GM21619 (cell line): Measurements from ENCODE around the gene SHCBP1L.

Experiments used
- ATAC-seq: cut with Tn5 transposase; IDR thresholded peaks from one replicate; pipeline ENCODE4 v1.9.1; 2021; ENCODE audit not compliant: unreplicated experiment

SHCBP1L gene

DNA sequence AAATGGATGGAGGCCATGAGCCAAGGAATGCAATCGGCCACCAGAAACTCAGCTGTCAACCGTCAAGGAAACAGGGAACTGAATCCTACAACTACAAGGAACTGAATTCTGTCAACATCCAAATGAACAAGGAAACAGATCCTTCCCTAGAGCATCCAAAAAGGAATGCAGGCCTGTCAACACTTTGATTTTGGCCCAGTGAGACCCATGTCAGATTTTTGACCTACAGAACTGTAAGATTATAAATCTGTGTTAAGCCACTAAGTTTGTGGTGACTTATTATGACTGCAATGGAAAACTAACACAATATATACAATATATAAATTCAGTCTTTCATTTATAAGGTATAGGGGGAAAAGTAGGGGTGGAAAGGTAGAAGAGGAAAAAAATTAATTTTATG lies 55.3 kb downstream of the SHCBP1L start:
- ATAC-seq, result no peak

DNA sequence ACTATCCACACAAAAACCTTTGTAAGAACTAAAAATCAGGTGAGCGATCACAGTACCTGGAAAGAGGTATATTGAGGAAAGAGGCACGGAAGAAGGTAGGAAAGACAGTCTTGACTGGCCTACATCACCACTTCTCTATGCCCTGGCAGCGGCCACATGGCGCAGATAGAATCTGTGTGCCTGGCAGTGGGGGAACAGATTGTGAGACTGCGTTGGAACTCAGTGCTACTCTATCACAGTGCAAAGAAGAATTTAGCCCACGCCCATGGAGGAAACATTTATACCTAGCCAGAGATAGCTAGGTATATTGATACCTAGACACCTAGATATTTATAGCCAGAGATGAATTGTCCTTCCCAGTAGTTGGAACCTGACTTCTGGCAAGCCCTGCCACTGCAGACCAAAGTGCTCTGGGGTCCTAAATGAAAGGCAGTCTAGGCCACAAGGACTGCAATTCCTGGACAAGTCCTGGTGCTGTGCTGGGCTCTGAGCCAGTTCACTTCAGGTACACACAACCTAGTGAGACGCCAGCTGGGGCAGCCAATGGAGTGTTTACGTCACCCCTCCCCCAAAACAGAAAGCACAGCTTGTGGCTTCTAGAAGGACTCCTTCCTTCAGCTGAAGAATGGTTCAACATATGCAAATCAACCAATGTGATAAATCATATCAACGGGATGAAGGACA lies 61.9 kb downstream of the SHCBP1L start:
- no peak for ATAC-seq

DNA sequence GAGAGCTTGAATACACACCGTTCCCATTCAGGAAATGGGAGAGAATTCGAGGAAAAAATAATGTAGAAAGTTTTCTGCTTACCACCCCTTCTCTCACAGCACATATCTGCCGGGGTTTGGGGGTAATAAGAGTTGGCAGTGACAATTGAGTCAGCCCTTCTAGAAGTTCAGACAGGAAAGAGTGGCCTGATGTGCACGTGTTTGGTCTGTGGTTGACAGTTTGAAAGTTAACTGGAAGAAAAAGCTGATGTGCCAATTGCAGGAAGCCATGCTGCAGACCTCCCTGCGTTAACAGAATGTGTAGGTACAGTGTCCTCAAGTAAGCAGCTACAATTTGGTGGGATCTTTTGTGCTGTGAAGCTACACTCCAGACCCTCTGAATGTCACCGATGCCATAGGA lies 63.0 kb downstream of the SHCBP1L start:
- ATAC-seq, result no peak

DNA sequence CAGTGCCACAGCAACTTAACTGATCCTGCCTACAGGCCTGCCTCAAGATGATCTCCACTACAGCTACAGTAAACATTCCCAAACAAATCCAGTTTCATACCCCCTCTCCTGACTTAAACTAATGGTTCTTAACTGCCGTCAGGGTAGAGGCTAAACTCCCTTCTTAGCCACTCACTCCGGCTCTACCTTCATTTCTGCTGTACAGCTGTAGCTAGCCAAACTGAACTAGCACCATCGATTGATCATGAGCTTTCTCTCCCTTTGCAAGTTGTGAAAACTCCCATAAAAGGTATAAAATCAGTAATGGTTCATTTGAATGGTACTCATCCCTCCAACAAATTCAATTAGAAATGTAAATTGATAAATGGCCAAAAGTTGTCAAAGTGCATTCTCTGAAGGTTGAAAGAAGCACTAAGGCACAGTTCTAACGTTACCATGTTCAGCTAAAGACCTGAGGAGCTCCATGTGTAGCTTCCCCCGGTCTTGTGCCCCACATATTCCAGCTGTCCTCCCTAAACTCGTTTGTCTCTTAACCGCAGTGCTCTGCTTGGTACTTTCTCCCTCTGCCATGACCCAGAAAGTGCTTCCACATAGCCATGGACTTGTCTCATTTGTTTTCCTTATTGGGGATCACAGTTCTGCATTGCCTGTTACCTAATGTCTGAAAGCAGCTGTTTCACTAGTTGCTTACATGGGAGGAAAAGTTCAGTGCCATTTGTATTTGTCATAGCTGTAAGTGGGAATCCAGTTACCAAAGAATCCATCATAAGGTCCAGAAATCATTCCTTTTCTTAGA lies 64.0 kb downstream of the SHCBP1L start:
- ATAC-seq, result no peak

DNA sequence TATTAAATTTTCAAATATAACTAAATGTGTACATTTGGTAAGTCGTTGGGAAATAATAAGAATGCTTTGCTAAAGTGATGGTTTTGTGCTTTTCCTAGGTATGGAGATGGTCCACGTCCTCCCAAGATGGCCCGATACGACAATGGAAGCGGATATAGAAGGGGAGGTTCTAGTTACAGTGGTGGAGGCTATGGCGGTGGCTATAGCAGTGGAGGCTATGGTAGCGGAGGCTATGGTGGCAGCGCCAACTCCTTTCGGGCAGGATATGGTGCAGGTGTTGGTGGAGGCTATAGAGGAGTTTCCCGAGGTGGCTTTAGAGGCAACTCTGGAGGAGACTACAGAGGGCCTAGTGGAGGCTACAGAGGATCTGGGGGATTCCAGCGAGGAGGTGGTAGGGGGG lies 66.0 kb downstream of the SHCBP1L start:
- no peak for ATAC-seq

DNA sequence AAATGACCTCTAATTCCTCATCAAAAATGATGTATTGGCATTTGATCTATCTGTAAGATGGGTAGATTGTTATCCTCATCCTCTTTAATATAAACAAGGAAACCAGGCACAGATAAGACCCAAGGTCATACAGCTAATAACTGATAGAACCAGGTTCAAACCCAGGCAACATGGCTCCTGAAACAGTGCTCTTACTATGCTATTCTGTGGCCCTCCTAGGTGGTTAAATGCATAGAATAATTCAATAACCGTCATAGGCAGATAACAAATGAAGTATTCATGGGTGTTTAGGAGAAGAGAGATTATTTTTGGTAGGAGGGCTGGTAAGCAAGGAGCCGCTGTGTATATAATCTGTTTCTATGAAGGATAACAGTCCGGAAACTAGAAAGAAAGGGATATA lies 67.4 kb downstream of the SHCBP1L start:
- ATAC-seq, result no peak

DNA sequence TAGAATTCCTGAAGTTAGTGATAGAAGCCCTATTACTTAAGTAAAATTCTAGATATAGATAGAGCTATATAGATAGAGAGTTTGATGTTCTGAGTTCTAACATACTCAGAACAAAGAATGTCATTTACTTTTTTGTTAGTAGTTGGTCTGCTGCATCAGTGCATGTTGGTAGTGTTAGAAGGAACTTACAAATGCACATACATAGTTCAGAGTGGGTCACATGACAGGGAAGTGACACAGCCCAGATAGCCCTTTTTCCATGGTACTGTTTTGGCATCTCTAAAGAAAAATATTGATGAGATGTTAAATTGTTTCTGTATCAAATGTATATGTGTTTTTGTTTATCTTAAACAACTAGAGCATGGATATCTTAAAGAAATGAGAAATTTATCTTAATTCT lies 68.1 kb downstream of the SHCBP1L start:
- ATAC-seq, result no peak

DNA sequence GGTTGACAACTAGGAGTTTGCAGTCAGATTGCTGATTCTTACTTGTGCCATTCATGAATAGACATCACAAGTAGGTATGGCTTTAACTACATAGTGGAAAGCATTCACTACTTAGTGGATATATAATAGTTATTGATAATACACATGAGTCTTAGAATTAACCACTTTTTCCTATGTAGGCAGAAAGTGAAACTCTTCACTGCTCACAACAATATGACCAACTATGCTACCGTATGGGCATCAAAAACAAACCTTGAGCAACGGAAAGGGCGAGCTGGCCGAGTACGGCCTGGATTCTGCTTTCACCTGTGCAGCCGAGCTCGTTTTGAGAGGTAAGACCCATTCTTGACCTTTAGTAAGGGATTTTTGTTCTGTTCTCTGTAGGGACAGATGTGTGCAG lies 75.1 kb downstream of the SHCBP1L start:
- ATAC-seq, result no peak

DNA sequence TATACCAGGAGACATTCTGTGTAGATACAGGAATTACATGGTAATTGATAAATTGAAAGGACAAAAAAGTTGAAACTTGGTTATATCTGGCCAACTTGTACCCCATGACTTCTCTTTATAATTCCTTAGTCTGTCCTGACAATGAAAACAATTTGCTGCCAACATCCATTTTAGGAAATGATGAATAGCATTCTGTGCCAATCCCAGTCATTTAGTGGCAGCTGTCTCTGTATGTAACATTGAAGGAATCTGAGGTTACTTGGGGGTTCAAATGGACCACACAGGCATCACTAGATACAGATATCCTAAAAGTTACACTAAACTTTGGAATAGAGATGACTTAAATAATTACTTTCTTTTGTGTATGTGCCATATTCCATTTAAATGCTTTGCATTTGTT lies 75.6 kb downstream of the SHCBP1L start:
- ATAC-seq, result no peak

DNA sequence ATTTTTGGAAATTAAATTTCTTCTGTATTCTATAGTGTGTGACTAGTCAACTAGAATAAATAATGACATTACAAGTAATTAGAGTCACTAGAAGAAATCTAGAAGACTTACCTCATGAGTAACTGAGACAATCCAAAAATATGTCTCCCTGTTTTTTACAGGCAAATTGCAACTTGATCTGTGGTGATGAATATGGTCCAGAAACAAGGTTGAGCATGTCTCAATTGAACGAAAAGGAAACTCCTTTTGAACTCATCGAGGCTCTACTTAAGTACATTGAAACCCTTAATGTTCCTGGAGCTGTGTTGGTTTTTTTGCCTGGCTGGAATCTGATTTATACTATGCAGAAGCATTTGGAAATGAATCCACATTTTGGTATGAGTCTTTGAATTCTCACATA lies 77.1 kb downstream of the SHCBP1L start:
- ATAC-seq, result no peak

DNA sequence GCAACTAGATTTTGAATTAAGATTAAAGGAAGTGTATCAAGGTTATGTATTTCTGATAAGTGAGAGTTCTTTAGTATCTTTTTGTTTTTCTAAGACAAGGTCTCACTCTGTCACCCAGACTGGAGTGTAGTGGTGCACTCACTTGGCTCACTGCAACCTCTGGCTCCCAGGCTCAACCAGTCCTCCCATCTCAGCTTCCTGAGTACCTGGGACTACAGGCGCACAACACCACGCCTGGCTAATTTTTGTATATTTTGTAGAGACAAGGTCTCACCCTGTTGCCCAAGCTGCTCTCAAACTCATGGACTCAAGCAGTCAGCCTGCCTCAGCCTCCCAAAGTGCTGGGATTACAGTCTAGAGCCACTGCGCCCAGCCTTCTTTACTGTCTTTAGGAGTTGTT lies 80.1 kb downstream of the SHCBP1L start:
- ATAC-seq, result no peak

DNA sequence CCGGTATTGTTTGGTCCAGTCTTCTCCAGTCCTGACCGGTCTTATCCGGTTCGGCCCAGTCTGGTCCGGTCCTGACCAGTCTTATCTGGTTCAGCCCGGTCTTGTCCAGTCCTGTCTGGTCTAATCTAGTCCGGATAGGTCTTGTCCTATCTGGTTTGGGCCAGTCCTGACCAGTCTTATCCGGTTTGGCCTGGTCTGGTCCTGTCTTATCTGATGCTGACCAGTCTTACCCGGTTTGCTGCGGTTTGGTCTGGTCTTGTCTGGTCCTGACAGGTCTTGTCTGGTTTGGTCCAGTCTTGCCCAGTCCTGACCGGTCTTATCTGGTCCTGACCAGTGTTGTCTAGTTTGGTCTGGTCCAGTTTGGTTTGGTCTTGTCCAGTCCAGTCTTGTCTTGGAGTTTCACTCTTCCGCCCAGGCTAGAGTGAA lies 83.7 kb downstream of the SHCBP1L start:
- ATAC-seq, result no peak

DNA sequence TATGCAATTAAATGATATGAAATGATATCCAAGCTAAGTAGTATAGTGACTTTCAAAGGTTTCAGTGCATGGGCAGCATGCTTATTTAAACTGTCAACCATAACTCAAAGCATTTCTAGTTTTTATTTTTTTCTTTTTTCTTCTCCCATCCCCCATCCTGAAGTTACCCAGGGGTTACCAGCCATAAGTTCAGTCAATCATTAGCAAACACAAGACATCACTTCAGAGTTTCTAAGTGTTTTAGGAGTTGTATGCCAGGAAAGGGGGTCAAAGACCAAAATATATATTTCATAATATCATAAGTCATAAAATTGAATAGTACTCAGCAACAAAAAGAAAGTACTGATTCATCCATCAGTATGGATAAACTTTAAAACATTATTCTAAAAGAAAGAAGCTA lies 85.1 kb downstream of the SHCBP1L start:
- ATAC-seq, result no peak

DNA sequence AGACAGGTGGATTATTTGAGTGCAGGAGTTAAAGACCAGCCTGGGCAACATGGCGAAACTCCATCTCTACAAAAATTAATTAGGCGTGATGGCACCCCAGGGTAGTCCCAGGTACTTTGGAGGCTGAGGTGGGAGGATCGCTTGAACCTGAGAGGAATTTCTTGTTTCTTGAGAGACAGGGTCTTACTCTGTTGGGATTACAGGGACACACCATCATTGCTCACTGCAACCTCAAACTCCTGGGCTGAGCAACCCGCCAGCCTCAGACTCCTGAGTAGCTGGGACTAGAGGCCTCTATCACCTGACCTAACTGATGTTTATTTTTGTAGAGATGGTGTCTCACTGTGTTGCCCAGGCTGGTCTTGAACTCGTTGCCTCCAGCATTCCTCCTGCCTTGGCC lies 89.0 kb downstream of the SHCBP1L start:
- no peak for ATAC-seq

DNA sequence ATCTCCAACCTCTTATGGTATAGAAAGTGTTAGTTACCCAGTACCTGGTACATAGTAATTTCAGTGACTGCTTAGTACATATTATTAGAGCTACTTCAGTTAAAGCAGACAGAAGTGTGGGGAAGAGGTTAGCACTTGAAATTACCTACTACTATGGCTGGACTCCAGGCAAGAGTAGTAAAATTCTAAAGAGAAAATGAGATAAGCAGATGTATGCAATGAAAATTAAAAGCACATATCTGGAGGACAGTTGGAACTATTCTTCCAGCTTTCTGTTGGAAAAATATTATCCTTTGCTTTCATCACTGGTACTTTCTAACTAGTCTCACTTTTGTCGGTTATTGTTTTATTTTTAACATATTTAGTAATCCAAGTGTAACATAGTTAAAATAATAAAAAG lies 90.1 kb downstream of the SHCBP1L start:
- no peak for ATAC-seq

DNA sequence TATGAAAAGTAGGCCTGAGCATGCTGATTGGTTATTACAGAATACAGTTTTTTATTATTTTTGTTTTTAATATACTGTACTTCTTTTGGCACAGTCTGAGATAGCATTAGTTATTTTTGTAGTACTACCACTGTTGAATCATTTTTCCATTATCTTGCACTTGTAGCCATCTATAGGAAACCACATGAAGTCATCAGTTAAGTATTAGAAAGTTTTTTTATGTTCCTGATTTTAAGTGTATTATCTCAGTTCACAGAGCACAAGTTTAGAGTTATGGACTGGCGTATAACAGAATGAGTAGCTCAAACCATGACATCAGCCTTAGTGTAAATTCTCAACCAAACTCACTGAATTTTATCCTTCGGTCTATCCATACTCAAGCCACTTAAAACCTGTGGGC lies 91.0 kb downstream of the SHCBP1L start:
- no peak for ATAC-seq

DNA sequence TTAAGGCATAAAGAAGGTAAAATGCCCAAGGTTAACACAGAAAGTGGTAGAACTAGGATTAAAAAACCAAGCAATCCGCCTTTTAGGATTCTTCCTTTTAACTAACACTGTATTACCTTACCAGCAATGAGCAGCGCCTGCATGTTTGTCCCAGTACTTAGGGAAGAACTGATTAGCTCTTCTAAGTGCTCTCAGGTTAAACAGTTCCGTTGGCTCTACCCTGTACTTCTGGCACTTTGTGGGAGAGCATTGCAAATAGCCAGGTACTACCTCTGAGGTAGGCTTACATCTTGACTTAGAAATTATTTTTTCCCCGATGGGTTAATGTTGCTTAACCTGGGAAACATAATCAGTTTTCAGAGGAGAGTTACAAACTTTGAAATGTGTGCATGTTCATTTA lies 92.3 kb downstream of the SHCBP1L start:
- no peak for ATAC-seq

DNA sequence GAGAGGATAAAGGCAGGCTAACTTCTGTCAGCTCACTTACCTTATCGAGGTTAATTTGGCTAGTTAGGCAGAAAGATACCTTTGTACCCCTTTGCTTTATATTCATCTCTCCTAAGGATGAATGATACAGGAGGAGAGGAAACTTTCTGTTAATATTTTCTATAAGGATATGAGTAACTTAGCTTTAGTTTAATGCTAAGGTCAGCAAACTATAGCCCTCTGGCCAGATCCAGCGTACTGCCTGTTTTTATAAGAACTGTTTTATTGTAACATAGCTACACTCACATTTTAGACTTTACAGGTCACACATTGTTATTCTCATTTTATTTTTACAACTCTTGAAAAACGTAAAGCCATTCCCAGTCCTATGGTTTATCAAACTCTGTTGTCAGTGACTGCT lies 95.8 kb downstream of the SHCBP1L start:
- no peak for ATAC-seq

DNA sequence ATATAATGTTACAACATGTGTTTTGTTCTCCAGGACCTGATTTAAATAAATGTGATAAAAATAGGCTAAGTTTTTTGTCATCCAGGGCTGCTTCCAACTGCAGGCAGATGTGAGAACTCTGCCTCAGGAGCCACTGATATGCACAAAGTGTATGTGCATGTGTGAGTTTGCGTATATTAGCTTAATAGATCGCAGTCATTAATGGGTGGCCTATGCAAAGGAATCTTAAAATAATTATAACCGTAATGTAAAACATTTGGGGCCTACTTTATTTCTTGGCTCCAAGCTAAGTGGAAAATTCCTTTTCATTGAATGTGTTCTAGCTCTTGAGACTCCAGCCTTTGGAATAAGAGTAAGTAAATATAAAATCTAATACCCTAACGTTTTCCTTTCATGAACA lies 97.1 kb downstream of the SHCBP1L start:
- no peak for ATAC-seq

DNA sequence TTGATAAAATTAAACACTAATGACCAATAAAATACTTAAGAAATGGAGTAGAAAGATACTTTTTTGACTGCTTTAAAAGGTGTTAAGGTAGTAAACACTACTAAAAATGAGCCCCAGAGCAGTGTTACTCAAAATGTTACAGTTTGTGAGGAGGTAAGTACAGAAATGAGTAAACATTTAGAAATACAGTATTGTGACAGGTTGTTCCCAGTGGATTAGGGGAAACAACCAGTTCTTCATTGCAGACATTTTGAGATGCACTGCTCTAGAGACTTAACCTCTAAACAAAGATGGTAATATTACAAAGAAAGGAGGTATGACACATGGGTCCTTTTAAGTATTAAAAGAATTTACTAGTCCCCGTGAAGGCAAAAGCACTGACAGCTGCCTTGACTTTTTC lies 101.1 kb downstream of the SHCBP1L start:
- no peak for ATAC-seq

DNA sequence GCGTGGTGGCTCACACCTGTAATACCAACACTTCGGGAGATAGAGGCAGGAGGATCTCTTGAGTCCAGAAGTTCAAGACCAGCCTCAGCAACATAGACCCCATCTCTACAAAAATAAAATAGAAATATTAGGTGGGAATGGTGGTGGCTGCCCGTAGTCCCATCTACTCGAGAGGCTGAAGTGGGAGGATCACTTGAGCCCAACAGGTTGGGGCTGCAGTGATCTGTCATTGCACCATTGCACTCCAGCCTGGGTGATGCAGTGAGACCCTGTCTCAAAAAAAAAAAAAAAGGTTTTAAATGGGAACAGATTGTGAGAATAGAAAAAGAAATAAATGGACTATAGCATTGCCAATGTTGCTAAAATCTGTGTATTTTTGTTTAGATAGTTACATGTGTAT lies 102.6 kb downstream of the SHCBP1L start:
- ATAC-seq, result no peak
